Suprapubic skin (tissue), 3 donors: Measurements from ENCODE around the gene TBC1D22A.

ENCODE experiments used
- CTCF ChIP-seq, 2 donors: fragments of 200-600 bp in 1 of 2; fragments of 450-650 bp in 1 of 2; sonication (generic) in 1 of 2; IDR thresholded peaks; one replicate each; pipeline ENCODE4 v1.5.1; 2016 to 2019; ENCODE audit warnings: antibody characterized with exemption in 2 of 2, mild to moderate bottlenecking in 1 of 2, moderate library complexity in 1 of 2
- POLR2AphosphoS5 ChIP-seq, 3 donors: sonication (generic); formaldehyde crosslinking; IDR thresholded peaks; one replicate each; pipeline ENCODE4 v1.6.1; 2017; ENCODE audit warnings: antibody characterized with exemption in 3 of 3

DNA sequence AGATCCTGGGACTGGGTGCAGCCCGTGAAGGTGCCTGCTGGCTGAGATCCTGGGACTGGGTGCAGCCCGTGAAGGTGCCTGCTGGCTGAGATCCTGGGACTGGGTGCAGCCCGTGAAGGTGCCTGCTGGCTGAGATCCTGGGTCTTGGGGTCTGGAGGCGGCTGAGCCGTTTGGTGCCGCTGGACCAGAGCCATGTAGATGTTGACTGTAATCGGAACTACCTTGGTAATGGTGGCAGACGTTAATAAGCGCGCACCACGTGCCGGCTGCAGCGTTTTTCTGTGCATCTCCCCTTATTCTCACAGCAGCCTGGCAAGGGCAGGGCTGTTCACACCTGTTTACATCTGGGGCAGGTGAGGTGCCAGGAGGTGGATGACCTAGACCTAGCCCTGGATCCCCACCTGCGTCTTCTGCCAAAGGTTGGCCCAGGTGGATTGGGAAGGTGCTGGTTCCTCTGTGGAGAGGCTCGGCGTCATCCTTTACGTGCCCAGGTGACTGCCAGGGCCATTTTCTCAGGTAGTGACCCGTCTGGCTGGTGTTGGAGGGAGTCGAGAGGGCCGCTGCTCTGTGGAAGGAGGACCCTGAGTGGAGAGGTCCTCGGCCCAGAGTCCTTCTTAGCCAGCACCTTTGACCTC, 382.5 kb downstream of the TBC1D22A start:
- TF ChIP-seq POLR2AphosphoS5 (IDR thresholded peaks at IDR 0.05): no peak
- no peak for TF ChIP-seq CTCF (IDR thresholded peaks at IDR 0.05)
